Breast epithelium (tissue), 3 donors: Measurements from ENCODE around the gene DNAAF8.

Source experiments
- POLR2A ChIP-seq: fragments of 450-650 bp; IDR thresholded peaks from one replicate; pipeline ENCODE4 v1.6.1; 2016; ENCODE audit warnings: antibody characterized with exemption, mild to moderate bottlenecking, moderate library complexity
- POLR2AphosphoS5 ChIP-seq, 3 donors: sonication (generic); formaldehyde crosslinking; IDR thresholded peaks; one replicate each; pipeline ENCODE4 v1.6.1; 2017; ENCODE audit warnings: antibody characterized with exemption in 3 of 3
- TF ChIP-seq, protein P1 (sequence below), 3 donors: fragments of 450-650 bp; IDR thresholded peaks; one replicate each; pipeline ENCODE4 v1.5.1; 2016 to 2017; ENCODE audit warnings: antibody characterized with exemption in 3 of 3, mild to moderate bottlenecking in 3 of 3, moderate library complexity in 3 of 3

DNA sequence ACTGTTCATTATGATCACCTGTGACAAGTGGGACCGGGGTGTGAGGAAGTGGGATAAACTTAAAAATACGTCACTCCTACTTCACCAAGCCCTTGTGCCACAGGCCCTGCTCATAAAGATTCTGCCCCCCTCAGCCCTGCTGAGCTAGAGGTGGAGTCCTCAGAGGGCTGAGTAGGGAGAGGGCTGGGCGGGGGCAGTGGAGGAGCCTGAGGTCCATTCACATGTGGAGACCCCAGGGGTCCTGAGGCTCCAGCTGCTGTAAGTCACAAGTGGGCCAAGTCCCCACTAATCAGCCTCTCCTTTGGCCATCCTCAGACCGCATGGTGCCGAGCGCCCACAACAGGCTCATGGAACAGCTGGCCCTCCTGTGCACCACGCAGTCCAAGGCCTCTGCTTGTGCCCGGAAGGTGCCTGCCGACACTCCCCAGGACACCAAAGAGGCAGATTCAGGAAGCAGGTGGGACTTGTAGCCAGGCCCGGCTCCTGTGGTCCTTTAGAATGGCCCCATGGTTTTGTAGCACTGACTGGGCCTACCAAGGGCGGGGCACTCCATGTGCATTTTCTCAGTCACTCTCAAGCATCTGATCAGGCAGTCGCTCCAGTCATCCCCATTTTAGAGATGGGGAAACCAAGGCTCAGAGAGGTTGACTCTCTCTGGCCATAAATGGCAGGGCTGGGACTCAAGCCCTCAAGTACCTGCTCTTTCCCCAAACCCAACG lies 10.4 kb downstream of the DNAAF8 start:
- TF ChIP-seq POLR2A = no peak
- TF ChIP-seq, protein P1, sequence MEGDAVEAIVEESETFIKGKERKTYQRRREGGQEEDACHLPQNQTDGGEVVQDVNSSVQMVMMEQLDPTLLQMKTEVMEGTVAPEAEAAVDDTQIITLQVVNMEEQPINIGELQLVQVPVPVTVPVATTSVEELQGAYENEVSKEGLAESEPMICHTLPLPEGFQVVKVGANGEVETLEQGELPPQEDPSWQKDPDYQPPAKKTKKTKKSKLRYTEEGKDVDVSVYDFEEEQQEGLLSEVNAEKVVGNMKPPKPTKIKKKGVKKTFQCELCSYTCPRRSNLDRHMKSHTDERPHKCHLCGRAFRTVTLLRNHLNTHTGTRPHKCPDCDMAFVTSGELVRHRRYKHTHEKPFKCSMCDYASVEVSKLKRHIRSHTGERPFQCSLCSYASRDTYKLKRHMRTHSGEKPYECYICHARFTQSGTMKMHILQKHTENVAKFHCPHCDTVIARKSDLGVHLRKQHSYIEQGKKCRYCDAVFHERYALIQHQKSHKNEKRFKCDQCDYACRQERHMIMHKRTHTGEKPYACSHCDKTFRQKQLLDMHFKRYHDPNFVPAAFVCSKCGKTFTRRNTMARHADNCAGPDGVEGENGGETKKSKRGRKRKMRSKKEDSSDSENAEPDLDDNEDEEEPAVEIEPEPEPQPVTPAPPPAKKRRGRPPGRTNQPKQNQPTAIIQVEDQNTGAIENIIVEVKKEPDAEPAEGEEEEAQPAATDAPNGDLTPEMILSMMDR (IDR thresholded peaks at IDR 0.05) = no peak
- no peak for TF ChIP-seq POLR2AphosphoS5 (IDR thresholded peaks at IDR 0.05)
